Astrocyte (in vitro differentiated cells and primary cell): ENCODE results near the gene TRAPPC2B. TPM values are rescaled to one million over a fixed set of nuclear protein-coding genes. Genes with fewer than 3 reads are reported as not detected.

Experiments
- DNase-seq: peaks from one replicate; pipeline ENCODE4 v3.0.0-alpha.2; 2010; ENCODE audit warnings: low read depth
- FAIRE-seq: peaks from 2 replicates; lab custom pipeline; 2011; peaks lifted over from hg19 to GRCh38; lab: Jason Lieb, UNC
- H2AFZ ChIP-seq: 2 replicates; pipeline ENCODE4 v1.6.0; 2012; ENCODE audit warnings: low read depth, low read length, inconsistent platforms
- H3K27ac ChIP-seq: 2 replicates; pipeline ENCODE4 v1.5.1; 2011; ENCODE audit warnings: low read depth, low read length, inconsistent platforms
- H3K27me3 ChIP-seq: 2 replicates; pipeline ENCODE4 v1.6.0; 2011; ENCODE audit warnings: low read length, inconsistent platforms; ENCODE audit not compliant: insufficient read depth
- H3K36me3 ChIP-seq: 2 replicates; pipeline ENCODE4 v1.5.1; 2011; ENCODE audit warnings: low read length, inconsistent platforms; ENCODE audit not compliant: insufficient read depth
- H3K4me1 ChIP-seq: 2 replicates; pipeline ENCODE4 v1.5.1; 2011; ENCODE audit warnings: low read length, inconsistent platforms; ENCODE audit not compliant: insufficient read depth
- H3K4me2 ChIP-seq: 2 replicates; pipeline ENCODE4 v1.6.0; 2012; ENCODE audit warnings: low read length, inconsistent platforms
- H3K4me3 ChIP-seq: 2 replicates; pipeline ENCODE4 v1.5.1; 2011; ENCODE audit warnings: low read depth, mild to moderate bottlenecking, low read length, inconsistent platforms; ENCODE audit not compliant: insufficient read depth
- H3K79me2 ChIP-seq: 2 replicates; pipeline ENCODE4 v1.6.0; 2012; ENCODE audit warnings: mild to moderate bottlenecking, low read length, inconsistent platforms; ENCODE audit not compliant: insufficient read depth
- H3K9ac ChIP-seq: 2 replicates; pipeline ENCODE4 v1.6.0; 2012; ENCODE audit warnings: mild to moderate bottlenecking, low read length, inconsistent platforms
- H3K9me3 ChIP-seq: 2 replicates; pipeline ENCODE4 v1.5.1; 2012; ENCODE audit warnings: low read depth, mild to moderate bottlenecking, low read length, inconsistent platforms; ENCODE audit not compliant: insufficient read depth
- H4K20me1 ChIP-seq: 2 replicates; pipeline ENCODE4 v1.6.0; 2012; ENCODE audit warnings: low read length, inconsistent platforms; ENCODE audit not compliant: insufficient read depth
- H3K27ac Mint-ChIP-seq: one replicate; pipeline ENCODE4 v1.8.0; 2021; ENCODE audit warnings: mild to moderate bottlenecking, mixed read lengths; ENCODE audit not compliant: unreplicated experiment
- H3K27me3 Mint-ChIP-seq: one replicate; pipeline ENCODE4 v1.8.0; 2021; ENCODE audit warnings: low read depth, mixed read lengths; ENCODE audit not compliant: unreplicated experiment
- H3K36me3 Mint-ChIP-seq: one replicate; pipeline ENCODE4 v1.8.0; 2021; ENCODE audit warnings: low read depth, mixed read lengths; ENCODE audit not compliant: unreplicated experiment
- H3K4me1 Mint-ChIP-seq: one replicate; pipeline ENCODE4 v1.8.0; 2021; ENCODE audit warnings: low read depth, mixed read lengths; ENCODE audit not compliant: unreplicated experiment
- H3K4me3 Mint-ChIP-seq: one replicate; pipeline ENCODE4 v1.8.0; 2021; ENCODE audit warnings: mild to moderate bottlenecking, moderate library complexity, mixed read lengths; ENCODE audit not compliant: unreplicated experiment
- H3K9me3 Mint-ChIP-seq: one replicate; pipeline ENCODE4 v1.8.0; 2021; ENCODE audit warnings: mild to moderate bottlenecking, mixed read lengths; ENCODE audit not compliant: unreplicated experiment
- CTCF ChIP-seq: IDR thresholded peaks from 2 replicates; pipeline ENCODE4 v1.5.1; 2011; ENCODE audit warnings: low read depth, mild to moderate bottlenecking, inconsistent platforms, low read length, moderate library complexity; ENCODE audit not compliant: insufficient read depth
- EZH2 ChIP-seq: IDR thresholded peaks from 2 replicates; pipeline ENCODE4 v1.6.1; 2012; ENCODE audit warnings: mild to moderate bottlenecking, low read length, inconsistent platforms; ENCODE audit not compliant: insufficient read depth
- total RNA-seq: library from RNA; stranded (reverse); gene quantifications from 2 replicates; pipeline ENCODE4 v1.2.1, GENCODE V29; 2021

The TRAPPC2B gene
- total RNA-seq, 1 donor from 2014 or later = 9.2 TPM

GRCh38 chr19:57327993-57328392 is 35.4 kb upstream of the TRAPPC2B start:
- Mint-ChIP-seq H3K9me3 (no peaks in the 10 kb centered on the region), H3K36me3 (peaks cover 42% of the 10 kb centered on the region), H3K4me1 (no peaks in the 10 kb centered on the region), H3K4me3 (no peak overlapping the region), H3K27ac (no peak overlapping the region), H3K27me3 (no peaks in the 10 kb centered on the region)
- Histone ChIP-seq H3K27ac (no peak overlapping the region), H3K27me3 (no peaks in the 10 kb centered on the region), H3K4me2 (no peak overlapping the region), H3K4me1 (no peaks in the 10 kb centered on the region), H3K9ac (no peak overlapping the region), H3K79me2 (peaks cover 11% of the 10 kb centered on the region), H3K9me3 (peaks cover 18% of the 10 kb centered on the region), H3K36me3 (peaks cover 38% of the 10 kb centered on the region), H2AFZ (no peak overlapping the region), H4K20me1 (no peaks in the 10 kb centered on the region), H3K4me3 (no peak overlapping the region)
- FAIRE-seq (no peak), DNase-seq (no peak)
- TF ChIP-seq CTCF = no peak
- no peak for TF ChIP-seq EZH2

GRCh38 chr19:57334191-57334590 is 29.2 kb upstream of the TRAPPC2B start:
- no peak overlapping the region for H3K27ac ChIP-seq
- H3K27ac Mint-ChIP-seq = no peak overlapping the region
- H3K4me3 Mint-ChIP-seq = no peak overlapping the region
- H3K36me3 Mint-ChIP-seq = peaks cover 6% of the 10 kb centered on the region
- DNase-seq (no peak), FAIRE-seq (no peak)
- TF ChIP-seq CTCF = no peak
- no peak for TF ChIP-seq EZH2
- H3K79me2 ChIP-seq = no peaks in the 10 kb centered on the region
- no peak overlapping the region for H2AFZ ChIP-seq
- H3K4me3 ChIP-seq = no peak overlapping the region
- H3K36me3 ChIP-seq = peaks cover 4% of the 10 kb centered on the region
- peaks cover under 1% of the 10 kb centered on the region for H3K9me3 ChIP-seq
- H3K27me3 Mint-ChIP-seq = no peaks in the 10 kb centered on the region
- H3K27me3 ChIP-seq = no peaks in the 10 kb centered on the region
- no peak overlapping the region for H3K4me2 ChIP-seq
- H4K20me1 ChIP-seq = no peaks in the 10 kb centered on the region
- no peaks in the 10 kb centered on the region for H3K9me3 Mint-ChIP-seq
- peaks cover 3% of the 10 kb centered on the region for H3K4me1 Mint-ChIP-seq
- no peaks in the 10 kb centered on the region for H3K4me1 ChIP-seq
- H3K9ac ChIP-seq = no peak overlapping the region

- H3K27ac Mint-ChIP-seq = no peak overlapping the region
- H3K27me3 Mint-ChIP-seq = no peaks in the 10 kb centered on the region
- Histone ChIP-seq H3K4me1 (no peaks in the 10 kb centered on the region), H3K79me2 (no peaks in the 10 kb centered on the region), H3K27ac (no peak overlapping the region), H4K20me1 (no peaks in the 10 kb centered on the region), H3K36me3 (no peaks in the 10 kb centered on the region), H3K4me3 (no peak overlapping the region), H3K9me3 (peaks cover 3% of the 10 kb centered on the region), H3K27me3 (no peaks in the 10 kb centered on the region), H2AFZ (no peak overlapping the region), H3K4me2 (no peak overlapping the region), H3K9ac (no peak overlapping the region)
- DNase-seq (peak; percentile 14), FAIRE-seq (no peak)
- no peaks in the 10 kb centered on the region for H3K9me3 Mint-ChIP-seq
- H3K4me1 Mint-ChIP-seq = peaks cover 3% of the 10 kb centered on the region
- TF ChIP-seq CTCF (no peak), EZH2 (no peak)
- H3K36me3 Mint-ChIP-seq = peaks cover 2% of the 10 kb centered on the region
- H3K4me3 Mint-ChIP-seq = no peak overlapping the region
Observed at GRCh38 chr19:57338877-57339276, 24.5 kb upstream of the TRAPPC2B start.
